HCT116 (cell line): Measurements from ENCODE around the gene CA6. TPM values are rescaled to one million over a fixed set of nuclear protein-coding genes. Genes with fewer than 3 reads are reported as not detected.

ENCODE experiments used
- ATAC-seq: fragments of 200-7000 bp; cut with Tn5 transposase; 2 replicates; pipeline ENCODE4 v1.9.1; 2020; ENCODE audit warnings: mild to moderate bottlenecking, moderate library complexity
- BruUV-seq: library from RNA; stranded (reverse); fragments of 400-500 nt; replicated peaks from 2 replicates; lab custom pipeline; 2021; lab: Mats Ljungman, UMichigan
- CTCF ChIA-PET: fragments of 300-600 bp; sonication (Branson Sonifier 250); formaldehyde crosslinking; loops from one replicate; lab custom pipeline; 2021; ENCODE audit warnings: antibody characterized with exemption; lab: Charles Lee
- POLR2A ChIA-PET: fragments of 300-600, 350-600 bp; sonication (Branson Sonifier 250); formaldehyde crosslinking; loops from one replicate; lab custom pipeline; 2021; ENCODE audit warnings: antibody characterized with exemption; lab: Charles Lee
- RAD21 ChIA-PET, 2 experiments: fragments of 300-600 bp; sonication (Branson Sonifier 250); formaldehyde crosslinking; loops; one replicate each; lab custom pipeline; 2023; ENCODE audit warnings: low total read pairs in 2 of 2; ENCODE audit not compliant: uncharacterized antibody in 2 of 2, unreplicated experiment in 2 of 2, low non-redundant PET in 1 of 2; lab: Charles Lee
- DNase-seq: peaks from one replicate; pipeline ENCODE4 v3.0.0-alpha.2; 2010; ENCODE audit warnings: low read depth, low spot score
- H2AFZ ChIP-seq: fragments of 200-600 bp; shearing (Covaris generic), sonication (generic); 2 replicates; pipeline ENCODE4 v1.6.1; 2017; ENCODE audit warnings: low read depth, mixed run types, mixed read lengths, antibody characterized with exemption, low read length; ENCODE audit not compliant: poor library complexity, severe bottlenecking
- H3K27ac ChIP-seq: 2 replicates; pipeline ENCODE4 v1.5.1; 2012; ENCODE audit warnings: low read depth, low read length
- H3K27me3 ChIP-seq: fragments of 200-600 bp; sonication (generic); 2 replicates; pipeline ENCODE4 v1.6.1; 2016; ENCODE audit warnings: mixed run types, low read length, mixed read lengths; ENCODE audit not compliant: insufficient read depth
- H3K36me3 ChIP-seq, 2 experiments: fragments of 200-500 bp in 1 of 2; fragments of 200-600 bp in 1 of 2; sonication (Bioruptor generic) in 1 of 2; sonication (generic) in 1 of 2; 2 replicates each; pipeline versions ENCODE4 v1.5.1 to v1.6.1; 2014 to 2016; ENCODE audit warnings: low read length in 2 of 2, inconsistent platforms in 1 of 2, mixed read lengths in 1 of 2, mixed run types in 1 of 2; ENCODE audit not compliant: insufficient read depth in 2 of 2, control insufficient read depth in 1 of 2
- H3K4me1 ChIP-seq, 2 experiments: fragments of 200-600 bp in 1 of 2; sonication (generic) in 1 of 2; 2 replicates each; pipeline versions ENCODE4 v1.5.1 to v1.6.1; 2012 to 2017; ENCODE audit warnings: low read length in 2 of 2, inconsistent platforms in 1 of 2, mild to moderate bottlenecking in 1 of 2, mixed read lengths in 1 of 2, mixed run types in 1 of 2, moderate library complexity in 1 of 2; ENCODE audit not compliant: insufficient read depth in 2 of 2, control insufficient read depth in 1 of 2
- H3K4me2 ChIP-seq: fragments of 200-600 bp; sonication (generic); 2 replicates; pipeline ENCODE4 v1.6.1; 2017; ENCODE audit warnings: mixed run types, low read length, mixed read lengths
- H3K4me3 ChIP-seq, 2 experiments: fragments of 200-600 bp in 1 of 2; sonication (generic) in 1 of 2; replicated peaks in 1 of 2; 2 replicates each; pipeline ENCODE4 v1.5.1; 2011 to 2016; ENCODE audit warnings: low read length in 2 of 2, control low read depth in 1 of 2, low read depth in 1 of 2, mild to moderate bottlenecking in 1 of 2, mixed read lengths in 1 of 2, mixed run types in 1 of 2
- H3K79me2 ChIP-seq: fragments of 200-600 bp; sonication (generic); 2 replicates; pipeline ENCODE4 v1.6.1; 2017; ENCODE audit warnings: mild to moderate bottlenecking, mixed run types, low read length, moderate library complexity, mixed read lengths; ENCODE audit not compliant: insufficient read depth
- H3K9ac ChIP-seq: fragments of 200-600 bp; sonication (generic); 2 replicates; pipeline ENCODE4 v1.6.1; 2016; ENCODE audit warnings: low read length, mixed read lengths
- H3K9me2 ChIP-seq: fragments of 200-600 bp; sonication (generic), shearing (Covaris generic); 2 replicates; pipeline ENCODE4 v1.6.1; 2017; ENCODE audit warnings: mixed run types, mild to moderate bottlenecking, moderate library complexity; ENCODE audit not compliant: insufficient read depth
- H3K9me3 ChIP-seq, 2 experiments: fragments of 200-500 bp in 1 of 2; fragments of 200-600 bp in 1 of 2; sonication (Bioruptor generic) in 1 of 2; sonication (generic) in 1 of 2; 2 replicates each; pipeline ENCODE4 v1.6.1; 2014 to 2017; ENCODE audit warnings: low read length in 2 of 2, mixed read lengths in 2 of 2, inconsistent platforms in 1 of 2, low read depth in 1 of 2, mild to moderate bottlenecking in 1 of 2, mixed run types in 1 of 2, moderate library complexity in 1 of 2; ENCODE audit not compliant: control insufficient read depth in 1 of 2, insufficient read depth in 1 of 2
- H4K20me1 ChIP-seq: fragments of 200-600 bp; sonication (generic), shearing (Covaris generic); 2 replicates; pipeline ENCODE4 v1.6.1; 2017; ENCODE audit warnings: mixed run types, mild to moderate bottlenecking, moderate library complexity; ENCODE audit not compliant: insufficient read depth
- CEBPB ChIP-seq: IDR thresholded peaks from 2 replicates; pipeline ENCODE4 v1.6.1; 2012; ENCODE audit warnings: low read depth
- EGR1 ChIP-seq: IDR thresholded peaks from 2 replicates; pipeline ENCODE4 v1.6.1; 2012; ENCODE audit warnings: low read depth
- EZH2 ChIP-seq: fragments of 200-600 bp; sonication (generic); IDR thresholded peaks from 2 replicates; pipeline ENCODE4 v1.6.1; 2017; ENCODE audit warnings: antibody characterized with exemption, mixed run types
- JUND ChIP-seq: IDR thresholded peaks from 2 replicates; pipeline ENCODE4 v1.6.1; 2012
- SP1 ChIP-seq: IDR thresholded peaks from 2 replicates; pipeline ENCODE4 v1.6.1; 2012; ENCODE audit warnings: low read depth
- intact Hi-C: fragments of 100-400 bp; cut with micrococcal nuclease; formaldehyde crosslinking; loops from 2 replicates; pipeline ENCODE4 v1.10.0; 2022
- total RNA-seq: library from RNA; stranded (reverse); gene quantifications from one replicate; pipeline ENCODE4 v1.2.1, GENCODE V29; 2021; ENCODE audit not compliant: unreplicated experiment
- TF ChIP-seq, protein P1 (sequence below): IDR thresholded peaks from 2 replicates; pipeline ENCODE4 v1.6.1; 2012; ENCODE audit warnings: low read depth
- TF ChIP-seq, protein P2 (sequence below): IDR thresholded peaks from 2 replicates; pipeline ENCODE4 v1.6.1; 2011; ENCODE audit warnings: mild to moderate bottlenecking, low read length, moderate library complexity; ENCODE audit not compliant: insufficient replicate concordance; ENCODE audit errors: extremely low read depth
- TF ChIP-seq, protein P3 (sequence below), 3 experiments: fragments of 200-600 bp in 1 of 3; sonication (generic) in 1 of 3; IDR thresholded peaks in 2 of 3; conservative IDR thresholded peaks in 1 of 3; 2 replicates each; pipeline ENCODE4 v1.5.1; 2012 to 2017; ENCODE audit warnings: low read depth in 2 of 3, low read length in 2 of 3, antibody characterized with exemption in 1 of 3, borderline replicate concordance in 1 of 3, control low read depth in 1 of 3, mild to moderate bottlenecking in 1 of 3, mixed read lengths in 1 of 3, mixed run types in 1 of 3, moderate library complexity in 1 of 3; ENCODE audit not compliant: insufficient read depth in 1 of 3

Gene CA6
- total RNA-seq, 1 experiment from 2014 or later, result not detected

DNA sequence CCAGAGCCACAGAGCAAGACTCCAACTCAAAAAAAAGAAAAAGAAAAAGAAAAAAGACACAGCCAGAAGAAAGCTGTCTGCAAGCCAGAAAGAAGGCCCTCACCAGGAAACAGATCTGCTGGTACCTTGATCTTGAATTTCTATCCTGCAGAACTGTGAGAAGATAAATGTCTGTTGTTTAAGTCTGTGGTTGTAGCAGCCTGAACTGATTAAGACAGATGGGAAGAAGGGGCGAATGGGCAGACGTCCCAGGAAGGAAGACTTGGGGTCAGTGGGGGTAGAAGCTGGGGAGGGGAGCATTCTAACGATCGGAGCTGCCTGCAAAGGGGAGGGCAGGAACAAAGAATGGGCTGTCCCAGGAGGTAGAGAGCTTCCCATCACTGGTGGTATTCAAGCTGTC is 74.2 kb downstream of the CA6 start:
- Histone ChIP-seq H4K20me1 (no peaks in the 10 kb centered on the region), H3K9me2 (no peaks in the 10 kb centered on the region), H3K4me1 (no peaks in the 10 kb centered on the region), H3K4me2 (no peak overlapping the region), H3K36me3 (no peaks in the 10 kb centered on the region), H3K4me3 (no peak overlapping the region), H3K27ac (no peak overlapping the region), H3K79me2 (no peaks in the 10 kb centered on the region), H3K9me3 (no peaks in the 10 kb centered on the region), H3K9ac (no peak overlapping the region), H2AFZ (no peak overlapping the region), H3K27me3 (no peaks in the 10 kb centered on the region)
- ChIA-PET POLR2A (interaction anchor here (1.5 kb wide), 1 partner anchor 11 kb away, joined by 3 read pairs; no protein-coding TSS in a partner anchor), RAD21 (no interaction called here), CTCF (no interaction called here)
- BruUV-seq, result no TSS peak
- TF ChIP-seq CEBPB (no peak), SP1 (no peak), EZH2 (no peak), EGR1 (no peak), JUND (no peak)
- TF ChIP-seq, protein P1, sequence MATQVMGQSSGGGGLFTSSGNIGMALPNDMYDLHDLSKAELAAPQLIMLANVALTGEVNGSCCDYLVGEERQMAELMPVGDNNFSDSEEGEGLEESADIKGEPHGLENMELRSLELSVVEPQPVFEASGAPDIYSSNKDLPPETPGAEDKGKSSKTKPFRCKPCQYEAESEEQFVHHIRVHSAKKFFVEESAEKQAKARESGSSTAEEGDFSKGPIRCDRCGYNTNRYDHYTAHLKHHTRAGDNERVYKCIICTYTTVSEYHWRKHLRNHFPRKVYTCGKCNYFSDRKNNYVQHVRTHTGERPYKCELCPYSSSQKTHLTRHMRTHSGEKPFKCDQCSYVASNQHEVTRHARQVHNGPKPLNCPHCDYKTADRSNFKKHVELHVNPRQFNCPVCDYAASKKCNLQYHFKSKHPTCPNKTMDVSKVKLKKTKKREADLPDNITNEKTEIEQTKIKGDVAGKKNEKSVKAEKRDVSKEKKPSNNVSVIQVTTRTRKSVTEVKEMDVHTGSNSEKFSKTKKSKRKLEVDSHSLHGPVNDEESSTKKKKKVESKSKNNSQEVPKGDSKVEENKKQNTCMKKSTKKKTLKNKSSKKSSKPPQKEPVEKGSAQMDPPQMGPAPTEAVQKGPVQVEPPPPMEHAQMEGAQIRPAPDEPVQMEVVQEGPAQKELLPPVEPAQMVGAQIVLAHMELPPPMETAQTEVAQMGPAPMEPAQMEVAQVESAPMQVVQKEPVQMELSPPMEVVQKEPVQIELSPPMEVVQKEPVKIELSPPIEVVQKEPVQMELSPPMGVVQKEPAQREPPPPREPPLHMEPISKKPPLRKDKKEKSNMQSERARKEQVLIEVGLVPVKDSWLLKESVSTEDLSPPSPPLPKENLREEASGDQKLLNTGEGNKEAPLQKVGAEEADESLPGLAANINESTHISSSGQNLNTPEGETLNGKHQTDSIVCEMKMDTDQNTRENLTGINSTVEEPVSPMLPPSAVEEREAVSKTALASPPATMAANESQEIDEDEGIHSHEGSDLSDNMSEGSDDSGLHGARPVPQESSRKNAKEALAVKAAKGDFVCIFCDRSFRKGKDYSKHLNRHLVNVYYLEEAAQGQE, result no peak
- TF ChIP-seq, protein P2, sequence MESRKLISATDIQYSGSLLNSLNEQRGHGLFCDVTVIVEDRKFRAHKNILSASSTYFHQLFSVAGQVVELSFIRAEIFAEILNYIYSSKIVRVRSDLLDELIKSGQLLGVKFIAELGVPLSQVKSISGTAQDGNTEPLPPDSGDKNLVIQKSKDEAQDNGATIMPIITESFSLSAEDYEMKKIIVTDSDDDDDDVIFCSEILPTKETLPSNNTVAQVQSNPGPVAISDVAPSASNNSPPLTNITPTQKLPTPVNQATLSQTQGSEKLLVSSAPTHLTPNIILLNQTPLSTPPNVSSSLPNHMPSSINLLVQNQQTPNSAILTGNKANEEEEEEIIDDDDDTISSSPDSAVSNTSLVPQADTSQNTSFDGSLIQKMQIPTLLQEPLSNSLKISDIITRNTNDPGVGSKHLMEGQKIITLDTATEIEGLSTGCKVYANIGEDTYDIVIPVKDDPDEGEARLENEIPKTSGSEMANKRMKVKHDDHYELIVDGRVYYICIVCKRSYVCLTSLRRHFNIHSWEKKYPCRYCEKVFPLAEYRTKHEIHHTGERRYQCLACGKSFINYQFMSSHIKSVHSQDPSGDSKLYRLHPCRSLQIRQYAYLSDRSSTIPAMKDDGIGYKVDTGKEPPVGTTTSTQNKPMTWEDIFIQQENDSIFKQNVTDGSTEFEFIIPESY, result no peak
- TF ChIP-seq, protein P3, sequence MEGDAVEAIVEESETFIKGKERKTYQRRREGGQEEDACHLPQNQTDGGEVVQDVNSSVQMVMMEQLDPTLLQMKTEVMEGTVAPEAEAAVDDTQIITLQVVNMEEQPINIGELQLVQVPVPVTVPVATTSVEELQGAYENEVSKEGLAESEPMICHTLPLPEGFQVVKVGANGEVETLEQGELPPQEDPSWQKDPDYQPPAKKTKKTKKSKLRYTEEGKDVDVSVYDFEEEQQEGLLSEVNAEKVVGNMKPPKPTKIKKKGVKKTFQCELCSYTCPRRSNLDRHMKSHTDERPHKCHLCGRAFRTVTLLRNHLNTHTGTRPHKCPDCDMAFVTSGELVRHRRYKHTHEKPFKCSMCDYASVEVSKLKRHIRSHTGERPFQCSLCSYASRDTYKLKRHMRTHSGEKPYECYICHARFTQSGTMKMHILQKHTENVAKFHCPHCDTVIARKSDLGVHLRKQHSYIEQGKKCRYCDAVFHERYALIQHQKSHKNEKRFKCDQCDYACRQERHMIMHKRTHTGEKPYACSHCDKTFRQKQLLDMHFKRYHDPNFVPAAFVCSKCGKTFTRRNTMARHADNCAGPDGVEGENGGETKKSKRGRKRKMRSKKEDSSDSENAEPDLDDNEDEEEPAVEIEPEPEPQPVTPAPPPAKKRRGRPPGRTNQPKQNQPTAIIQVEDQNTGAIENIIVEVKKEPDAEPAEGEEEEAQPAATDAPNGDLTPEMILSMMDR (IDR thresholded peaks at IDR 0.05 in 2 of 3, conservative IDR thresholded peaks at IDR 0.05 in 1 of 3; ENCODE audit: borderline replicate concordance in 1 of 3, insufficient read depth in 1 of 3, low read depth in 2 of 3, low read length in 2 of 3), result no peak
- intact Hi-C loops, result no loop called here
- DNase-seq, result no peak
- ATAC-seq, result no peak
